BLaER1 treated with 17β-estradiol and CSF1 and Interleukin-3, amounts not matched to agents 10 nM and 100 nM (cell line): ENCODE measurements around the gene FAM241A.
"Not testable (repeated sequence)": the region's sequence is repeated elsewhere in the genome, so short reads cannot be mapped to it uniquely, and the experiment has no call there.

Source experiments
- H3K27ac ChIP-seq, 11 experiments: shearing (Covaris generic); formaldehyde crosslinking; 2 replicates each; pipeline ENCODE4 v1.8.1; 2022
- H3K27me3 ChIP-seq, 11 experiments: shearing (Covaris generic); formaldehyde crosslinking; 2 replicates each; pipeline ENCODE4 v1.8.1; 2022
- H3K36me3 ChIP-seq, 11 experiments: shearing (Covaris generic); formaldehyde crosslinking; 2 replicates each; pipeline ENCODE4 v1.8.1; 2022
- H3K4me1 ChIP-seq, 10 experiments: shearing (Covaris generic); formaldehyde crosslinking; 2 replicates each; pipeline ENCODE4 v1.8.1; 2022
- H3K4me2 ChIP-seq, 11 experiments: shearing (Covaris generic); formaldehyde crosslinking; 2 replicates each; pipeline ENCODE4 v1.8.1; 2022
- H3K4me3 ChIP-seq, 10 experiments: shearing (Covaris generic); formaldehyde crosslinking; 2 replicates each; pipeline ENCODE4 v1.8.1; 2022
- H3K9ac ChIP-seq, 11 experiments: shearing (Covaris generic); formaldehyde crosslinking; 2 replicates each; pipeline ENCODE4 v1.8.1; 2022
- H3K9me3 ChIP-seq, 11 experiments: shearing (Covaris generic); formaldehyde crosslinking; replicated peaks in 1 of 11; 2 replicates each; pipeline ENCODE4 v1.8.1; 2022
- H4K20me1 ChIP-seq, 11 experiments: shearing (Covaris generic); formaldehyde crosslinking; 2 replicates each; pipeline ENCODE4 v1.8.1; 2022
- Cebpa-rat ChIP-seq, 11 experiments: shearing (Covaris generic); IDR thresholded peaks; 2 replicates each; pipeline ENCODE4 v1.8.1; 2022

Gene FAM241A

DNA sequence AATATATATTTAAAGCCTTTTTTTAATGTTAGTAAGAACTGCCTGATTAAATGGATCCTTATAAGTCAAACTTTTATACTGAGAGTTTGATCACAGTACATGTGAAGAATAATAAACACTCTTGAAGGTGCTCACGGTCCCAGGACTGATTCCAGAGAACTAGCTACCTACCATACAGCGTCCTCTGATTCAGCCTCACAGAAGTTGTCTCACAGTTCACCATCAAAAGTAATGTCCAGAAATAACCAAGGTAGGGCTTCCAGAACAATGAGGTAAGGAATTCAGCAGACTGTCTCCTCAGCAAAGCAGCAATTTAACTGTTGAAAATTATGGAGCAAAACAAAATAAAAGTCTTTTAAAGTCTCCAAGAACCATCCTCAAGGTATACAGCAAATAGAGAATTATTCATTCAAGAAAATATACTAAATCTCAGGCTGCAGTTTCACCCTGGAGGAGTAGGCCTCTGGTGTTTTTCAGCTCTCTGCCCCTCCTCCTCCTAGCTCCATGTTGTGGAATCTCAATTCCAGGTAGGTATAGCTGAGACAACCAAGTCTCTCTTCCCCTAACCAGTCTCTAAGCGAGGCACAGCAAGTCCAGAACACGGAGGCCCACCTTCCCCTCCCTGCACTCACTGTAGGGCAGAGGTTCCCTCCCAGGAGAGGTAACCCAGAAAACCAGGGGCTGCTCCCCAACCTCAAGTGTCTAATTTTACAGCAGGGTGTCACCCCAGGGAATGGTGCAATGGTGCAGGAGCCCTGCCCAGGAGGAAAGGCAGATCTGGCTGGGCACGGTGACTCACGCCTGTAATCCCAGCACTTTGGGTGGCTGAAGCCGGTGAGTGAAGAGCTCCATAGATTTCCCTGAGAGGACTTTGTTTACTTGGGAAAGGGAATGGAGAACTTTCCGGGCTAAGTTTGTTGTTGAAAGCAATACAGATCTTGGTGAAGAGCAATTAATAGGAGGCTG, 28.6 kb downstream of the FAM241A start:
- Histone ChIP-seq H3K4me1 (peaks cover 28 to 84% (median 67%) of the 10 kb centered on the region in 10 experiments), H3K9ac (no peak overlapping the region), H4K20me1 (peaks cover 0 to 6% (median 0%) of the 10 kb centered on the region in 11 experiments; a peak in 1 of 22 replicates), H3K4me3 (no peak overlapping the region), H3K36me3 (peaks cover 0 to 34% (median 14%) of the 10 kb centered on the region in 11 experiments; a peak in 16 of 22 replicates), H3K9me3 (peaks cover 0 to 24% (median 7%) of the 10 kb centered on the region in 11 experiments; a peak in 13 of 22 replicates), H3K27ac (peak overlapping the region in 5 of 11 experiments; percentile 1 to 20 (median 6); a peak in 5 of 22 replicates), H3K27me3 (no peaks in the 10 kb centered on the region), H3K4me2 (peak overlapping the region in 9 of 11 experiments; percentile 4 to 75 (median 56); a peak in 15 of 22 replicates)
- TF ChIP-seq Cebpa-rat (IDR thresholded peaks at IDR 0.05) = no peak

DNA sequence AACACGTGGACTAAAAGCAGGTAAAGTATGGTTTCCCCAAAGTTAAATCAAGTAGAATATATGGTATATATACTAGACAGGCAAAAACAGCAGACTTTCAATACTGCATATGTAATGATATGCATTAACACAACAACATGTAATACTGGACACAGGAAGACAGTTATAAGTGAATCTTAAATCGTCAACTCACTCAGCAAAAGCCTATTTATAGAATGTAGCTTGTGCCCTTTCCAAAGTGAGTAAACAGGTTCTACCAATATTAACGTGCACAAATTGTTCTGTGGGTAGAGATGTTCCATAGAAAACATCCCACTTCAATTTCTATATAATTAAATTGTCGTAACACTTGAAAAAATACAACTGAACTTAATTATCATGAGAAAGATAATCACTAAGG, 30.6 kb downstream of the FAM241A start:
- Histone ChIP-seq H3K4me1 (peaks cover 8 to 68% (median 58%) of the 10 kb centered on the region in 10 experiments), H3K4me2 (peak overlapping the region in 8 of 11 experiments; percentile 11 to 75 (median 56); a peak in 14 of 22 replicates)

DNA sequence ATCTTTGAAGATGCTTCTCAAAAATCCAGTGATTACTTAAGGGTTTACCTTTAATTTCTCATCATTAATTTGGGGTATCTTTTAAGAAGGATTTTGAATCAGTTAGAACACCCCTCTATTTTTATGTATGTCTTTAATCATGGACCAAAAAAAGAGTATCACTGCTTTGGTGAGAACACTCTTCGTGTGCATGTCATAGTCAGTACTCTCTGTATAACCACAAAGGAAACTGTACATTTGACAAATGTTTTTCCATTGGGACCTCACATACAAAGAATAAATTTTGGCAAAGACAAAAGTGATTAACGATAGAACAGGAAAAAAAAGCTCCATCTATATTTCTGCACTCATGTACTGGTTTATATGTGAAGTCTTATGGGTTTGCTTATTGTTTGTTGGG, 31.3 kb downstream of the FAM241A start:
- Histone ChIP-seq H3K4me2 (peak overlapping the region in 8 of 11 experiments; percentile 15 to 75 (median 56); a peak in 13 of 22 replicates), H3K36me3 (peaks cover 0 to 34% (median 13%) of the 10 kb centered on the region in 11 experiments; a peak in 15 of 22 replicates), H3K27me3 (no peaks in the 10 kb centered on the region), H3K9me3 (peaks cover 0 to 9% (median 0%) of the 10 kb centered on the region in 11 experiments; a peak in 3 of 22 replicates), H3K27ac (0 out of 22 replicates have a peak overlapping the region, but pooled peaks of 1 of the 11 experiments have one; percentile 2), H3K9ac (no peak overlapping the region), H3K4me1 (peaks cover 3 to 61% (median 50%) of the 10 kb centered on the region in 10 experiments; a peak in 18 of 20 replicates), H4K20me1 (peaks cover 0 to 8% (median 0%) of the 10 kb centered on the region in 11 experiments; a peak in 1 of 22 replicates), H3K4me3 (no peak overlapping the region)
- no peak for TF ChIP-seq Cebpa-rat (IDR thresholded peaks at IDR 0.05)

More for the DNA sequence above, 30.6 kb downstream of the FAM241A start:
- Histone ChIP-seq H3K27ac (no peak overlapping the region), H3K27me3 (no peaks in the 10 kb centered on the region), H3K9me3 (peaks cover 0 to 14% (median 4%) of the 10 kb centered on the region in 11 experiments; a peak in 6 of 22 replicates), H4K20me1 (peaks cover 0 to 6% (median 0%) of the 10 kb centered on the region in 11 experiments; a peak in 1 of 22 replicates), H3K36me3 (peaks cover 0 to 30% (median 12%) of the 10 kb centered on the region in 11 experiments; a peak in 14 of 22 replicates), H3K9ac (no peak overlapping the region), H3K4me3 (no peak overlapping the region)
- no peak for TF ChIP-seq Cebpa-rat (IDR thresholded peaks at IDR 0.05)

DNA sequence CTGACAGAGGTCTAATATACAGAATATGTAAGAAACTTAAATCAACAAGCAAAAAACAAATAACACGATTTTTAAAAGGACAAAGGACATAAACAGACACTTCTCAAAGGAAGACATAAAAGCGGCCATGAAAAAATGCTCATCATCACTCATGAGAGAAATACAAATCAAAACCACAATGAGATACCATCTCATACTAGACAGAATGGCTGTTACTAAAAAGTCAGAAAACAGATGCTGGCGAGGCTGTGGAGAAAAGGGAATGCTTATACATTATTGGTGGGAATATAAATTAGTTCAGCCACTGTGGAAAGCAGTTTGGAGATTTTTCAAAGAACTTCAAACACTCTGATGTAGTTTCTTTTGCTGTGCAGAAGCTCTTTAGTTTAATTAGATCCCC, 33.5 kb downstream of the FAM241A start:
- Histone ChIP-seq H3K4me1 (peaks cover 3 to 39% (median 31%) of the 10 kb centered on the region in 10 experiments; a peak in 17 of 20 replicates), H4K20me1 (peaks cover 0 to 12% (median 0%) of the 10 kb centered on the region in 11 experiments; a peak in 2 of 22 replicates), H3K36me3 (peaks cover 0 to 41% (median 17%) of the 10 kb centered on the region in 11 experiments; a peak in 15 of 22 replicates)
- H3K27me3 ChIP-seq, H3K4me2 ChIP-seq, H3K9me3 ChIP-seq, H3K9ac ChIP-seq, H3K27ac ChIP-seq, H3K4me3 ChIP-seq: not testable (repeated sequence)

DNA sequence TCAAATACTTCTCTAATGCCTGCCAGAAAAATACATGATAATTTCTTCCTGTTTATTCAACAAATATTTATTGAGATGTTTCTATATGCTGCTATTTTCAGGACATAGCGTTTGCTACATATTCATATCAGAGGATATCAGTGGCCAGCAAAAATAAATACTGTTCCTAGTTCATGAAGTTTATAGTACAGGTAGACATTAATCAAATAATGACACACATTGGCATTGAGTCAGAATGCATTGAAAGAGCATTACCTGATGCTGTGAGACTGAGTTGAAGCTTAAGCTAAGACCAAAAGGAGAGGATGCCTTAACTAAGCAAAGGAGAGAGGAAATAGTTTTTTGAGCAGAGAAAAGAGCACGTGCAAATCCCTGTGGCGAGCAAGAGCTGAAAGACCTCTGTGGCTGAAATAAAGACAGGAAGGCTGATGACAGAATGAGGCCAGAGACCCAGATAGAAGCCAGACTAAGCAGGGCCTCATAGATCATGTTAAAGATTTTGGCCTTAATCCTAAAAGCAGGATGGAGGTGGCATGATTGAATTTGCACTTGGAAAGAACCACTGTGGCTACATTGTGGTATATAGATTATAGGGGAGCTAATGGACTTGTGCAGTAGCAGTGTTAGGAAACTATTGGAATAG, 36.2 kb downstream of the FAM241A start:
- Histone ChIP-seq H3K27ac (no peak overlapping the region), H3K9me3 (peaks cover 0 to 9% (median 0%) of the 10 kb centered on the region in 11 experiments; a peak in 1 of 22 replicates), H3K36me3 (peaks cover 4 to 42% (median 20%) of the 10 kb centered on the region in 11 experiments; a peak in 17 of 22 replicates), H3K27me3 (no peaks in the 10 kb centered on the region), H3K4me1 (peaks cover 0 to 12% (median 6%) of the 10 kb centered on the region in 10 experiments; a peak in 13 of 20 replicates), H3K4me3 (no peak overlapping the region), H4K20me1 (peaks cover 0 to 12% (median 0%) of the 10 kb centered on the region in 11 experiments; a peak in 2 of 22 replicates), H3K4me2 (no peak overlapping the region), H3K9ac (no peak overlapping the region)
- no peak for TF ChIP-seq Cebpa-rat (IDR thresholded peaks at IDR 0.05)

DNA sequence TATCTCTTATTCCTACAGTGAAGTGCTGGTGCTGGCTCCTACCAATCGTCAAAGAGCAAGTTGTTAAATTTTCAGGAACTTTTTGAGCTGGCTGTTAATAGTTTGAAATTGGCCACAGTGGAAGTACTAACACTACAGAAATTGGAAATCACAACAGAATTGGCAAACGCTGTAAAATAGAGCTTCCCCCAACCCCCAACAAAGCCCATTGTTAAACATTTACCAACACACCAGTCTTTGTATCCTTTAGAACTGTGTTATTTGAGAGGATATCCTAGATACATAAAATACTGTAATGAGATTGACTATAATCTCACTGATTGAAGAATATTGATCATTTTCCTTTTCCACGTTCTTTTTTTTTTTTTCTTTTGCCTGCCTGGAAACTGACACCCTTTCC, 37.4 kb downstream of the FAM241A start:
- no peak overlapping the region for H3K9ac ChIP-seq
- no peak overlapping the region for H3K4me2 ChIP-seq
- H3K4me1 ChIP-seq = peaks cover 0 to 2% (median 0%) of the 10 kb centered on the region in 10 experiments; a peak in 4 of 20 replicates
- peaks cover 0 to 9% (median 0%) of the 10 kb centered on the region in 11 experiments; a peak in 1 of 22 replicates for H3K9me3 ChIP-seq
- H3K27ac ChIP-seq = no peak overlapping the region
- peaks cover 4 to 53% (median 30%) of the 10 kb centered on the region in 11 experiments; a peak in 17 of 22 replicates for H3K36me3 ChIP-seq
- TF ChIP-seq Cebpa-rat (IDR thresholded peaks at IDR 0.05) = no peak
- H3K4me3 ChIP-seq = no peak overlapping the region
- H3K27me3 ChIP-seq = no peaks in the 10 kb centered on the region
- H4K20me1 ChIP-seq = peaks cover 0 to 6% (median 0%) of the 10 kb centered on the region in 11 experiments; a peak in 2 of 22 replicates

DNA sequence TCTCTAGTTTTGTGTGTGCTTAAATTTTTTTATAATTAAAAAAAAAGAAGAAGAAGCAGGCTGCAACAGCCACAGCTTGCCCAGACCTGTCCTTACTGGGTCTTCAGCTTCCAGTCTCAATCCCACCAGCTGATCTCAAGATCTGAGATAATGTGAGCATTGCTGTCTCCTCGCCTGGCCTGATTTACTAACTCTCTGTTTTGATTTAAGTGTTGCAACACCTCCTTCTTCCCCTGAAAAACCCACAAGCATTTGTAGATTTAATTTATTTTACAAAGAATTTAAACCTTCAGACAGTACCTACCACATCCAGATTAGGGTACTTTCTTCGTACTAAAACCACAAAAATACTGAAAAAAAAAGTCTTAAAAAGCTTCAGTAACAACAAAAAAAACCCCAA, 38.0 kb downstream of the FAM241A start:
- Histone ChIP-seq H4K20me1 (peaks cover 0 to 6% (median 0%) of the 10 kb centered on the region in 11 experiments; a peak in 2 of 22 replicates), H3K4me1 (peaks cover 0 to 2% (median 0%) of the 10 kb centered on the region in 10 experiments; a peak in 2 of 20 replicates), H3K27ac (no peak overlapping the region), H3K9ac (no peak overlapping the region), H3K9me3 (peaks cover 0 to 8% (median 0%) of the 10 kb centered on the region in 11 experiments; a peak in 1 of 22 replicates), H3K4me3 (no peak overlapping the region), H3K27me3 (no peaks in the 10 kb centered on the region), H3K36me3 (peaks cover 4 to 53% (median 30%) of the 10 kb centered on the region in 11 experiments; a peak in 17 of 22 replicates), H3K4me2 (no peak overlapping the region)
- no peak for TF ChIP-seq Cebpa-rat (IDR thresholded peaks at IDR 0.05)

DNA sequence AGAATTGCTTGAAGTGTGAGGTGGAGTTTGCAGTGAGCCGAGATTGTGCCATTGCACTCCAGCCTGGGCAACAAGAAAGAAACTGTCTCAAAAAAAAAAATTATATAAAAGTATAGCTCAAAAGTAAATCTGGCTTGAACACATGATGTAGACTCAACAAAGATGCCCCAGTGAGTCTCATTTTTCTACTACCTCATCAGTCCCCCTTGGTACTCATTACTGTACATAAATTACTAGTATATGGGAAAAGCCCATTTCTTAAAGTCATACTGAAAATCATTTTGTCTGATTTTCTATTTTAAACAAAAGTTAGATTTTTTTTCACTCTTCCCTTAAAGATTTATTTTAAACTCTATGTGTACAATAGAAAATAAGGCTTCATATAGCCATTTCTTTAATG, 39.2 kb downstream of the FAM241A start:
- H3K4me3 ChIP-seq = no peak overlapping the region
- H4K20me1 ChIP-seq = peaks cover 0 to 6% (median 0%) of the 10 kb centered on the region in 11 experiments; a peak in 2 of 22 replicates
- H3K4me2 ChIP-seq = no peak overlapping the region
- H3K9me3 ChIP-seq = no peaks in the 10 kb centered on the region
- no peak for TF ChIP-seq Cebpa-rat (IDR thresholded peaks at IDR 0.05)
- H3K4me1 ChIP-seq = peaks cover 0 to 2% (median 0%) of the 10 kb centered on the region in 10 experiments; a peak in 2 of 20 replicates
- no peak overlapping the region for H3K9ac ChIP-seq
- H3K36me3 ChIP-seq = peaks cover 6 to 59% (median 30%) of the 10 kb centered on the region in 11 experiments; a peak in 18 of 22 replicates
- no peaks in the 10 kb centered on the region for H3K27me3 ChIP-seq
- no peak overlapping the region for H3K27ac ChIP-seq
